ENCODE results near the gene TNIK. TPM values are rescaled to one million over a fixed set of nuclear protein-coding genes. Genes with fewer than 3 reads are reported as not detected.

TNIK gene
- total RNA-seq, 1 donor from 2014 or later = 1.5 TPM

- Mint-ChIP-seq H3K9me3 (ENCODE audit: unreplicated experiment) (no peaks in the 10 kb centered on the region), H3K27ac (ENCODE audit: unreplicated experiment) (no peak overlapping the region), H3K36me3 (ENCODE audit: unreplicated experiment) (no peaks in the 10 kb centered on the region), H3K4me3 (ENCODE audit: unreplicated experiment) (no peak overlapping the region), H3K4me1 (ENCODE audit: low read depth, unreplicated experiment) (no peaks in the 10 kb centered on the region), H3K27me3 (ENCODE audit: unreplicated experiment) (no peaks in the 10 kb centered on the region)
- no peak for DNase-seq
- no peak for TF ChIP-seq CTCF (IDR thresholded peaks at IDR 0.05; ENCODE audit: partially characterized antibody, unreplicated experiment)
Measured at GRCh38 chr3:171195686-171196085, 264.5 kb downstream of the TNIK start.

GRCh38 chr3:171194965-171195364 is 265.2 kb downstream of the TNIK start:
- no peak for TF ChIP-seq CTCF (IDR thresholded peaks at IDR 0.05; ENCODE audit: partially characterized antibody, unreplicated experiment)
- Mint-ChIP-seq H3K27ac (ENCODE audit: unreplicated experiment) (no peak overlapping the region), H3K9me3 (ENCODE audit: unreplicated experiment) (no peaks in the 10 kb centered on the region), H3K36me3 (ENCODE audit: unreplicated experiment) (no peaks in the 10 kb centered on the region), H3K4me3 (ENCODE audit: unreplicated experiment) (no peak overlapping the region), H3K27me3 (ENCODE audit: unreplicated experiment) (no peaks in the 10 kb centered on the region), H3K4me1 (ENCODE audit: low read depth, unreplicated experiment) (no peaks in the 10 kb centered on the region)
- no peak for DNase-seq

GRCh38 chr3:171193693-171194092 is 266.5 kb downstream of the TNIK start:
- no peaks in the 10 kb centered on the region for H3K9me3 Mint-ChIP-seq (ENCODE audit: unreplicated experiment)

GRCh38 chr3:171192176-171192854 is 267.9 kb downstream of the TNIK start:
- Mint-ChIP-seq H3K4me1 (ENCODE audit: low read depth, unreplicated experiment) (peaks cover under 1% of the 10 kb centered on the region), H3K4me3 (ENCODE audit: unreplicated experiment) (no peak overlapping the region), H3K9me3 (ENCODE audit: unreplicated experiment) (no peaks in the 10 kb centered on the region), H3K27me3 (ENCODE audit: unreplicated experiment) (no peaks in the 10 kb centered on the region), H3K27ac (ENCODE audit: unreplicated experiment) (no peak overlapping the region), H3K36me3 (ENCODE audit: unreplicated experiment) (no peaks in the 10 kb centered on the region)
- TF ChIP-seq CTCF (IDR thresholded peaks at IDR 0.05; ENCODE audit: partially characterized antibody, unreplicated experiment) = no peak
- no peak for DNase-seq

More at GRCh38 chr3:171193693-171194092, 266.5 kb downstream of the TNIK start:
- DNase-seq = no peak
- no peak overlapping the region for H3K27ac Mint-ChIP-seq (ENCODE audit: unreplicated experiment)
- H3K27me3 Mint-ChIP-seq (ENCODE audit: unreplicated experiment) = no peaks in the 10 kb centered on the region
- no peak overlapping the region for H3K4me3 Mint-ChIP-seq (ENCODE audit: unreplicated experiment)
- H3K36me3 Mint-ChIP-seq (ENCODE audit: unreplicated experiment) = no peaks in the 10 kb centered on the region
- H3K4me1 Mint-ChIP-seq (ENCODE audit: low read depth, unreplicated experiment) = no peaks in the 10 kb centered on the region
- no peak for TF ChIP-seq CTCF (IDR thresholded peaks at IDR 0.05; ENCODE audit: partially characterized antibody, unreplicated experiment)

GRCh38 chr3:171190668-171191067 is 269.5 kb downstream of the TNIK start:
- no peaks in the 10 kb centered on the region for H3K27me3 Mint-ChIP-seq (ENCODE audit: unreplicated experiment)
- H3K4me3 Mint-ChIP-seq (ENCODE audit: unreplicated experiment) = no peak overlapping the region
- no peaks in the 10 kb centered on the region for H3K9me3 Mint-ChIP-seq (ENCODE audit: unreplicated experiment)
- no peaks in the 10 kb centered on the region for H3K36me3 Mint-ChIP-seq (ENCODE audit: unreplicated experiment)
- DNase-seq = no peak
- no peak for TF ChIP-seq CTCF (IDR thresholded peaks at IDR 0.05; ENCODE audit: partially characterized antibody, unreplicated experiment)
- peaks cover 4% of the 10 kb centered on the region for H3K4me1 Mint-ChIP-seq (ENCODE audit: low read depth, unreplicated experiment)
- no peak overlapping the region for H3K27ac Mint-ChIP-seq (ENCODE audit: unreplicated experiment)

Measured in glutamatergic neuron (in vitro differentiated cells).